Measurements from ENCODE around the gene RWDD1.

Gene RWDD1

GRCh38 chr6:116615937-116616736 lies 44.8 kb downstream of the RWDD1 start, which contains the start of gene RSPH4A:
Gene RSPH4A, plus strand, starts transcription at chr6:116616479. Its CDS starts 145 bp downstream, at chr6:116616624.
- peak; percentile 70 to 75 for DNase-seq

- DNase-seq, result peak in 1 of 2 donors; percentile 2
These were observed 45.4 kb downstream of the RWDD1 start for GRCh38 chr6:116616737-116617053.

- no peak for DNase-seq
These were observed 52.9 kb downstream of the RWDD1 start for GRCh38 chr6:116624036-116624805.

GRCh38 chr6:116625872-116626271 lies 54.6 kb downstream of the RWDD1 start:
- no peak for DNase-seq

GRCh38 chr6:116629563-116629981 lies 58.3 kb downstream of the RWDD1 start:
- DNase-seq, result no peak

- no peak for DNase-seq
These were observed 60.2 kb downstream of the RWDD1 start for GRCh38 chr6:116631379-116631990.

- DNase-seq, result no peak
These were observed 62.4 kb downstream of the RWDD1 start for GRCh38 chr6:116633685-116634084.

Measured in CD4-positive, alpha-beta T cell treated with Interferon alpha-2 for 1 hour (primary cell).